GM23338 (cell line): ENCODE results near the gene CAMTA1. TPM values are rescaled to one million over a fixed set of nuclear protein-coding genes. Genes with fewer than 3 reads are reported as not detected.
A peak's percentile ranks its signal among the peaks of the same experiment; 100 is the strongest.

Experiments used
- ATAC-seq: fragments of 200-7000 bp; cut with Tn5 transposase; 3 replicates; pipeline ENCODE4 v1.9.1; 2020
- DNase-seq: peaks from one replicate; pipeline ENCODE4 v3.0.0-alpha.2; 2015; ENCODE audit warnings: low spot score
- H2AFZ ChIP-seq: fragments of 200-600 bp; sonication (generic); 2 replicates; pipeline ENCODE4 v1.8.0; 2016; ENCODE audit warnings: antibody characterized with exemption, mild to moderate bottlenecking, moderate library complexity
- H3F3A ChIP-seq: fragments of 200-600 bp; sonication (generic); replicated peaks from 2 replicates; pipeline ENCODE4 v1.8.0; 2017; ENCODE audit warnings: antibody characterized with exemption, mixed run types, low read depth
- H3K27ac ChIP-seq: fragments of 200-600 bp; sonication (generic); 2 replicates; pipeline ENCODE4 v1.6.1; 2016; ENCODE audit warnings: low read depth
- H3K27me3 ChIP-seq: fragments of 200-600 bp; sonication (generic); 2 replicates; pipeline ENCODE4 v1.8.0; 2016; ENCODE audit warnings: mild to moderate bottlenecking, mixed run types, moderate library complexity; ENCODE audit not compliant: insufficient read depth
- H3K36me3 ChIP-seq: fragments of 200-600 bp; sonication (generic); 2 replicates; pipeline ENCODE4 v1.8.0; 2016; ENCODE audit warnings: mild to moderate bottlenecking; ENCODE audit not compliant: insufficient read depth
- H3K4me1 ChIP-seq: fragments of 200-600 bp; sonication (generic); 2 replicates; pipeline ENCODE4 v1.8.0; 2016; ENCODE audit warnings: mild to moderate bottlenecking, moderate library complexity; ENCODE audit not compliant: insufficient read depth
- H3K4me2 ChIP-seq: fragments of 200-600 bp; sonication (generic); 2 replicates; pipeline ENCODE4 v1.7.1; 2017; ENCODE audit warnings: mixed run types
- H3K4me3 ChIP-seq: fragments of 200-600 bp; sonication (generic); 2 replicates; pipeline ENCODE4 v1.6.1; 2016; ENCODE audit warnings: mixed run types
- H3K79me2 ChIP-seq: fragments of 200-600 bp; sonication (generic); replicated peaks from 2 replicates; pipeline ENCODE4 v1.8.0; 2017; ENCODE audit warnings: mild to moderate bottlenecking; ENCODE audit not compliant: insufficient read depth
- H3K9me2 ChIP-seq: fragments of 200-600 bp; sonication (generic); 2 replicates; pipeline ENCODE4 v1.8.0; 2017; ENCODE audit not compliant: insufficient read depth
- H4K20me1 ChIP-seq: fragments of 200-600 bp; sonication (generic); replicated peaks from 2 replicates; pipeline ENCODE4 v1.8.0; 2017; ENCODE audit warnings: mild to moderate bottlenecking; ENCODE audit not compliant: insufficient read depth
- H3K27ac Mint-ChIP-seq: 2 replicates; pipeline ENCODE4 v1.8.0; 2020; ENCODE audit warnings: inconsistent platforms, mild to moderate bottlenecking, moderate library complexity, mixed read lengths
- H3K27me3 Mint-ChIP-seq: 3 replicates; pipeline ENCODE4 v1.8.0; 2022; ENCODE audit warnings: low read depth, mild to moderate bottlenecking, moderate library complexity, mixed read lengths, inconsistent platforms; ENCODE audit not compliant: insufficient read depth, poor library complexity
- H3K36me3 Mint-ChIP-seq: 3 replicates; pipeline ENCODE4 v1.8.0; 2021; ENCODE audit warnings: low read depth, mild to moderate bottlenecking, inconsistent platforms, moderate library complexity, mixed read lengths
- H3K4me1 Mint-ChIP-seq: 3 replicates; pipeline ENCODE4 v1.8.0; 2020; ENCODE audit warnings: mild to moderate bottlenecking, inconsistent platforms, mixed read lengths
- H3K4me3 Mint-ChIP-seq: 3 replicates; pipeline ENCODE4 v1.8.0; 2021; ENCODE audit warnings: moderate library complexity, mild to moderate bottlenecking, inconsistent platforms, mixed read lengths
- H3K9me3 Mint-ChIP-seq: 3 replicates; pipeline ENCODE4 v1.8.0; 2020; ENCODE audit warnings: moderate library complexity, mild to moderate bottlenecking, inconsistent platforms, mixed read lengths
- CREB1 ChIP-seq: fragments of 250-450 bp; sonication (Bioruptor Pico); IDR thresholded peaks from 2 replicates; pipeline ENCODE4 v1.5.0; 2020; ENCODE audit warnings: low read depth, mild to moderate bottlenecking, moderate library complexity
- EZH2 ChIP-seq: fragments of 200-600 bp; sonication (generic); IDR thresholded peaks from one replicate; pipeline ENCODE4 v1.8.0; 2017; ENCODE audit warnings: antibody characterized with exemption, mild to moderate bottlenecking, low read depth; ENCODE audit not compliant: unreplicated experiment
- JUNB ChIP-seq: IDR thresholded peaks from one replicate; pipeline ENCODE4 v1.6.1; 2016; ENCODE audit warnings: antibody characterized with exemption; ENCODE audit not compliant: unreplicated experiment
- POLR2AphosphoS5 ChIP-seq: IDR thresholded peaks from 2 replicates; pipeline ENCODE4 v1.6.1; 2016; ENCODE audit warnings: antibody characterized with exemption, low read depth
- STAT1 ChIP-seq: IDR thresholded peaks from one replicate; pipeline ENCODE4 v1.6.1; 2016; ENCODE audit warnings: antibody characterized with exemption; ENCODE audit not compliant: unreplicated experiment
- ZNF114 ChIP-seq: fragments of 250-450 bp; sonication (Bioruptor Pico); IDR thresholded peaks from 2 replicates; pipeline ENCODE4 v1.5.0; 2020; ENCODE audit warnings: mild to moderate bottlenecking, moderate library complexity
- ZNF331 ChIP-seq: fragments of 250-450 bp; sonication (Bioruptor Pico); IDR thresholded peaks from 2 replicates; pipeline ENCODE4 v1.5.0; 2020; ENCODE audit warnings: low read depth, mild to moderate bottlenecking, moderate library complexity
- polyA plus RNA-seq: library from polyadenylated mRNA; unstranded; fragments of >200 nt; fragmentation: Nextera tagmentation; extraction: Ambion mirVana; gene quantifications from 2 replicates; pipeline ENCODE4 v1.2.1, GENCODE V29; 2016
- total RNA-seq: library from RNA; depleted of rRNA; stranded (reverse); fragments of >200 nt; shearing (Covaris generic); gene quantifications from 2 replicates; pipeline ENCODE4 v1.2.3, GENCODE V29; 2014
- TF ChIP-seq, protein P1 (sequence below): IDR thresholded peaks from 2 replicates; pipeline ENCODE4 v1.6.1; 2016; ENCODE audit warnings: antibody characterized with exemption
- TF ChIP-seq, protein P2 (sequence below): IDR thresholded peaks from one replicate; pipeline ENCODE4 v1.6.1; 2018; ENCODE audit warnings: antibody characterized with exemption; ENCODE audit not compliant: unreplicated experiment
- TF ChIP-seq, protein P3 (sequence below): fragments of 250-450 bp; sonication (Bioruptor Pico); IDR thresholded peaks from 2 replicates; pipeline ENCODE4 v1.5.0; 2020; ENCODE audit warnings: mild to moderate bottlenecking, moderate library complexity
- TF ChIP-seq, protein P4 (sequence below), 2 experiments: fragments of 200-600 bp in 1 of 2; sonication (generic) in 1 of 2; conservative IDR thresholded peaks; 2 replicates each; pipeline versions ENCODE4 v1.5.1 to v1.6.1; 2016 to 2017; ENCODE audit warnings: antibody characterized with exemption in 2 of 2, low read depth in 2 of 2, mild to moderate bottlenecking in 2 of 2, moderate library complexity in 1 of 2

Gene CAMTA1
- total and polyA plus RNA-seq, 2 experiments from 2014 or later = 115 to 519 TPM

DNA sequence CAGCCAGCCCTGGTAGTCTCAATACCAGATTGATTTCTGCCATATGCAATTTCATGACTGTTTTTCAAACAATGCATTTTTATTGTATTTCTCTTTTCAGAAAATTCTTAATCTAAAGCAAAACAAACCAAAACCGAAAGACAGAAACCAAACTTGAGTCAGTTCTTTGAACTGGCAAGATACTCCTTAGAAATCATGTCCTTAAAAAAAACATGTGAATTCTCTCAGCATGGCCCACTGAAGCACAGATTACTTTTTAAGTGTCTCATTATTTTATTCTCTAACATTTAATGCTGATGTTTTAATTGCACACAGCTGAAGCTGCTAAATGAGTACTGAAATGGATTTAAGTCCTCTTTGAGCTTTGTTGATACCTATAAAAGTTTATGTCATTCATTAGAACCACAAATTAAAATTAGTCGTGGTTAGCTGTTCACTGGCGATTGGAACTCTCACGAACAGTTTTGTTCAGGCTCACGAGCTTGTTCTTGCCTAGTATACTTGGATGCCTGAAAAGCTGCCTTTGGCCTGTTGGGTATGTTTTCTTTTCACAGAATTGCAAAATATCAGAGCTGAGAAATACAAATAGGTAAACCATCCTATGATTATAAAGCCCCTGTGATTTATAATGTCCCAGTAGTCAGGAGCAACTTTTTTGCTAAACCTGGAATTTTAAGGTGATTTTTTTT, 87.5 kb downstream of the CAMTA1 start (continued):
- TF ChIP-seq ZNF114 (CRISPR knock-in tag) = no peak
- no peak for TF ChIP-seq JUNB

DNA sequence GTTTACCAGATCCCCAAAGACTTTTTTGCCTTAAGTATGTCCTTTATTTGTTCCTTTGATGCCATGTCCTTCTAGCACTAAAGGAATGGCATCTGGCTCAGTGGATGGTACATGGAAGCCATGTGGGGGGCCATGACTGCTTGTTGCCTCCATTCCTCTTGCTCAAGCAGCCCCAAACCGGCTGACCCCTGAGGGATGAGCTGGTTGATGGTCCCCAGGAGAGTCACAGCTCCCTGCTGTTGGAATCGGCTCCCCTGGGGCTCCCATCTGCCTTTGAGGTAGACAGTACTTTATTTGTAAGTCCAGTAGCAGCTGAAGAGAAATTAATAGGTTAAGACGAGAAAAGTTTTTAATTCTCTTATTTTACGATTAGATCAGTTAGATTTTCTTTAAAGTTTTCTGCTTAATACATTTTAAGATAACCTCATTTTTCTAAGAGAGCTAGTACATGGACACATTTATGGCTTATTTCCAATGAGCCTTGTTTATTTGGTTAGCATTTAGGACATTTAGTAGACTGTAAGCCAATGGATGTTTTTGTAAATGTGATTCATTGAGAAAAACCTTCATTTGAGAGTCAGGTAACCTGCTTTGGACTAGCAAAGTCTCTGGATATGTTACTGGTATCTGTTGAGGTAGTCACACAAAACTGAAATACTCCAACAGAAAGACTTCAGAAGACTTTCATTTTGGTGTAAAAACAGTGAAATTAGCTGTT, 88.2 kb downstream of the CAMTA1 start:
- peaks cover 24% of the 10 kb centered on the region for H3K79me2 ChIP-seq
- H2AFZ ChIP-seq = no peak overlapping the region
- H3F3A ChIP-seq = no peaks in the 10 kb centered on the region
- Mint-ChIP-seq H3K4me3 (no peak overlapping the region), H3K36me3 (no peaks in the 10 kb centered on the region), H3K9me3 (no peaks in the 10 kb centered on the region), H3K27me3 (no peaks in the 10 kb centered on the region), H3K4me1 (peaks cover 23% of the 10 kb centered on the region), H3K27ac (no peak overlapping the region)
- H3K36me3 ChIP-seq = no peaks in the 10 kb centered on the region
- 0 out of 2 replicates have a peak, but pooled peaks cover 17% of the 10 kb centered on the region for H4K20me1 ChIP-seq
- no peaks in the 10 kb centered on the region for H3K27me3 ChIP-seq
- H3K4me2 ChIP-seq = no peak overlapping the region
- no peak for DNase-seq
- no peak overlapping the region for H3K4me3 ChIP-seq
- no peak overlapping the region for H3K27ac ChIP-seq
- H3K4me1 ChIP-seq = peaks cover 18% of the 10 kb centered on the region
- H3K9me2 ChIP-seq = no peaks in the 10 kb centered on the region
- ATAC-seq = peak; percentile 55; the same call in 2 of the 3 replicates
- no peak for TF ChIP-seq ZNF331
- TF ChIP-seq, protein P1, sequence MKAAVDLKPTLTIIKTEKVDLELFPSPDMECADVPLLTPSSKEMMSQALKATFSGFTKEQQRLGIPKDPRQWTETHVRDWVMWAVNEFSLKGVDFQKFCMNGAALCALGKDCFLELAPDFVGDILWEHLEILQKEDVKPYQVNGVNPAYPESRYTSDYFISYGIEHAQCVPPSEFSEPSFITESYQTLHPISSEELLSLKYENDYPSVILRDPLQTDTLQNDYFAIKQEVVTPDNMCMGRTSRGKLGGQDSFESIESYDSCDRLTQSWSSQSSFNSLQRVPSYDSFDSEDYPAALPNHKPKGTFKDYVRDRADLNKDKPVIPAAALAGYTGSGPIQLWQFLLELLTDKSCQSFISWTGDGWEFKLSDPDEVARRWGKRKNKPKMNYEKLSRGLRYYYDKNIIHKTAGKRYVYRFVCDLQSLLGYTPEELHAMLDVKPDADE = no peak
- TF ChIP-seq EZH2 = no peak
- no peak for TF ChIP-seq CREB1 (CRISPR knock-in tag)
- no peak for TF ChIP-seq POLR2AphosphoS5
- TF ChIP-seq, protein P2, sequence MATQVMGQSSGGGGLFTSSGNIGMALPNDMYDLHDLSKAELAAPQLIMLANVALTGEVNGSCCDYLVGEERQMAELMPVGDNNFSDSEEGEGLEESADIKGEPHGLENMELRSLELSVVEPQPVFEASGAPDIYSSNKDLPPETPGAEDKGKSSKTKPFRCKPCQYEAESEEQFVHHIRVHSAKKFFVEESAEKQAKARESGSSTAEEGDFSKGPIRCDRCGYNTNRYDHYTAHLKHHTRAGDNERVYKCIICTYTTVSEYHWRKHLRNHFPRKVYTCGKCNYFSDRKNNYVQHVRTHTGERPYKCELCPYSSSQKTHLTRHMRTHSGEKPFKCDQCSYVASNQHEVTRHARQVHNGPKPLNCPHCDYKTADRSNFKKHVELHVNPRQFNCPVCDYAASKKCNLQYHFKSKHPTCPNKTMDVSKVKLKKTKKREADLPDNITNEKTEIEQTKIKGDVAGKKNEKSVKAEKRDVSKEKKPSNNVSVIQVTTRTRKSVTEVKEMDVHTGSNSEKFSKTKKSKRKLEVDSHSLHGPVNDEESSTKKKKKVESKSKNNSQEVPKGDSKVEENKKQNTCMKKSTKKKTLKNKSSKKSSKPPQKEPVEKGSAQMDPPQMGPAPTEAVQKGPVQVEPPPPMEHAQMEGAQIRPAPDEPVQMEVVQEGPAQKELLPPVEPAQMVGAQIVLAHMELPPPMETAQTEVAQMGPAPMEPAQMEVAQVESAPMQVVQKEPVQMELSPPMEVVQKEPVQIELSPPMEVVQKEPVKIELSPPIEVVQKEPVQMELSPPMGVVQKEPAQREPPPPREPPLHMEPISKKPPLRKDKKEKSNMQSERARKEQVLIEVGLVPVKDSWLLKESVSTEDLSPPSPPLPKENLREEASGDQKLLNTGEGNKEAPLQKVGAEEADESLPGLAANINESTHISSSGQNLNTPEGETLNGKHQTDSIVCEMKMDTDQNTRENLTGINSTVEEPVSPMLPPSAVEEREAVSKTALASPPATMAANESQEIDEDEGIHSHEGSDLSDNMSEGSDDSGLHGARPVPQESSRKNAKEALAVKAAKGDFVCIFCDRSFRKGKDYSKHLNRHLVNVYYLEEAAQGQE = no peak
- no peak for TF ChIP-seq ZNF114 (CRISPR knock-in tag)
- no peak for TF ChIP-seq JUNB
- no peak for TF ChIP-seq STAT1
- TF ChIP-seq, protein P3, sequence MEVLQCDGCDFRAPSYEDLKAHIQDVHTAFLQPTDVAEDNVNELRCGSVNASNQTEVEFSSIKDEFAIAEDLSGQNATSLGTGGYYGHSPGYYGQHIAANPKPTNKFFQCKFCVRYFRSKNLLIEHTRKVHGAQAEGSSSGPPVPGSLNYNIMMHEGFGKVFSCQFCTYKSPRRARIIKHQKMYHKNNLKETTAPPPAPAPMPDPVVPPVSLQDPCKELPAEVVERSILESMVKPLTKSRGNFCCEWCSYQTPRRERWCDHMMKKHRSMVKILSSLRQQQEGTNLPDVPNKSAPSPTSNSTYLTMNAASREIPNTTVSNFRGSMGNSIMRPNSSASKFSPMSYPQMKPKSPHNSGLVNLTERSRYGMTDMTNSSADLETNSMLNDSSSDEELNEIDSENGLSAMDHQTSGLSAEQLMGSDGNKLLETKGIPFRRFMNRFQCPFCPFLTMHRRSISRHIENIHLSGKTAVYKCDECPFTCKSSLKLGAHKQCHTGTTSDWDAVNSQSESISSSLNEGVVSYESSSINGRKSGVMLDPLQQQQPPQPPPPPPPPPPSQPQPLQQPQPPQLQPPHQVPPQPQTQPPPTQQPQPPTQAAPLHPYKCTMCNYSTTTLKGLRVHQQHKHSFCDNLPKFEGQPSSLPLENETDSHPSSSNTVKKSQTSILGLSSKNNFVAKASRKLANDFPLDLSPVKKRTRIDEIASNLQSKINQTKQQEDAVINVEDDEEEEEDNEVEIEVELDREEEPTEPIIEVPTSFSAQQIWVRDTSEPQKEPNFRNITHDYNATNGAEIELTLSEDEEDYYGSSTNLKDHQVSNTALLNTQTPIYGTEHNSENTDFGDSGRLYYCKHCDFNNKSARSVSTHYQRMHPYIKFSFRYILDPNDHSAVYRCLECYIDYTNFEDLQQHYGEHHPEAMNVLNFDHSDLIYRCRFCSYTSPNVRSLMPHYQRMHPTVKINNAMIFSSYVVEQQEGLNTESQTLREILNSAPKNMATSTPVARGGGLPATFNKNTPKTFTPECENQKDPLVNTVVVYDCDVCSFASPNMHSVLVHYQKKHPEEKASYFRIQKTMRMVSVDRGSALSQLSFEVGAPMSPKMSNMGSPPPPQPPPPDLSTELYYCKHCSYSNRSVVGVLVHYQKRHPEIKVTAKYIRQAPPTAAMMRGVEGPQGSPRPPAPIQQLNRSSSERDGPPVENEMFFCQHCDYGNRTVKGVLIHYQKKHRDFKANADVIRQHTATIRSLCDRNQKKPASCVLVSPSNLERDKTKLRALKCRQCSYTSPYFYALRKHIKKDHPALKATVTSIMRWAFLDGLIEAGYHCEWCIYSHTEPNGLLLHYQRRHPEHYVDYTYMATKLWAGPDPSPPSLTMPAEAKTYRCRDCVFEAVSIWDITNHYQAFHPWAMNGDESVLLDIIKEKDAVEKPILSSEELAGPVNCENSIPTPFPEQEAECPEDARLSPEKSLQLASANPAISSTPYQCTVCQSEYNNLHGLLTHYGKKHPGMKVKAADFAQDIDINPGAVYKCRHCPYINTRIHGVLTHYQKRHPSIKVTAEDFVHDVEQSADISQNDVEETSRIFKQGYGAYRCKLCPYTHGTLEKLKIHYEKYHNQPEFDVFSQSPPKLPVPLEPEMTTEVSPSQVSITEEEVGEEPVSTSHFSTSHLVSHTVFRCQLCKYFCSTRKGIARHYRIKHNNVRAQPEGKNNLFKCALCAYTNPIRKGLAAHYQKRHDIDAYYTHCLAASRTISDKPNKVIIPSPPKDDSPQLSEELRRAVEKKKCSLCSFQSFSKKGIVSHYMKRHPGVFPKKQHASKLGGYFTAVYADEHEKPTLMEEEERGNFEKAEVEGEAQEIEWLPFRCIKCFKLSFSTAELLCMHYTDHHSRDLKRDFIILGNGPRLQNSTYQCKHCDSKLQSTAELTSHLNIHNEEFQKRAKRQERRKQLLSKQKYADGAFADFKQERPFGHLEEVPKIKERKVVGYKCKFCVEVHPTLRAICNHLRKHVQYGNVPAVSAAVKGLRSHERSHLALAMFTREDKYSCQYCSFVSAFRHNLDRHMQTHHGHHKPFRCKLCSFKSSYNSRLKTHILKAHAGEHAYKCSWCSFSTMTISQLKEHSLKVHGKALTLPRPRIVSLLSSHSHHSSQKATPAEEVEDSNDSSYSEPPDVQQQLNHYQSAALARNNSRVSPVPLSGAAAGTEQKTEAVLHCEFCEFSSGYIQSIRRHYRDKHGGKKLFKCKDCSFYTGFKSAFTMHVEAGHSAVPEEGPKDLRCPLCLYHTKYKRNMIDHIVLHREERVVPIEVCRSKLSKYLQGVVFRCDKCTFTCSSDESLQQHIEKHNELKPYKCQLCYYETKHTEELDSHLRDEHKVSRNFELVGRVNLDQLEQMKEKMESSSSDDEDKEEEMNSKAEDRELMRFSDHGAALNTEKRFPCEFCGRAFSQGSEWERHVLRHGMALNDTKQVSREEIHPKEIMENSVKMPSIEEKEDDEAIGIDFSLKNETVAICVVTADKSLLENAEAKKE (CRISPR knock-in tag) = no peak
- TF ChIP-seq, protein P4, sequence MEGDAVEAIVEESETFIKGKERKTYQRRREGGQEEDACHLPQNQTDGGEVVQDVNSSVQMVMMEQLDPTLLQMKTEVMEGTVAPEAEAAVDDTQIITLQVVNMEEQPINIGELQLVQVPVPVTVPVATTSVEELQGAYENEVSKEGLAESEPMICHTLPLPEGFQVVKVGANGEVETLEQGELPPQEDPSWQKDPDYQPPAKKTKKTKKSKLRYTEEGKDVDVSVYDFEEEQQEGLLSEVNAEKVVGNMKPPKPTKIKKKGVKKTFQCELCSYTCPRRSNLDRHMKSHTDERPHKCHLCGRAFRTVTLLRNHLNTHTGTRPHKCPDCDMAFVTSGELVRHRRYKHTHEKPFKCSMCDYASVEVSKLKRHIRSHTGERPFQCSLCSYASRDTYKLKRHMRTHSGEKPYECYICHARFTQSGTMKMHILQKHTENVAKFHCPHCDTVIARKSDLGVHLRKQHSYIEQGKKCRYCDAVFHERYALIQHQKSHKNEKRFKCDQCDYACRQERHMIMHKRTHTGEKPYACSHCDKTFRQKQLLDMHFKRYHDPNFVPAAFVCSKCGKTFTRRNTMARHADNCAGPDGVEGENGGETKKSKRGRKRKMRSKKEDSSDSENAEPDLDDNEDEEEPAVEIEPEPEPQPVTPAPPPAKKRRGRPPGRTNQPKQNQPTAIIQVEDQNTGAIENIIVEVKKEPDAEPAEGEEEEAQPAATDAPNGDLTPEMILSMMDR (conservative IDR thresholded peaks at IDR 0.05; ENCODE audit: low read depth in 2 of 2) = no peak
